ENCODE data around the gene RBM43. TPM values are rescaled to one million over a fixed set of nuclear protein-coding genes. Genes with fewer than 3 reads are reported as not detected.

The RBM43 gene
- total and polyA plus RNA-seq, 2 donors (not counting 1 experiment from before 2014, with no cell fraction given) = 12.4 to 13.8 TPM

DNA sequence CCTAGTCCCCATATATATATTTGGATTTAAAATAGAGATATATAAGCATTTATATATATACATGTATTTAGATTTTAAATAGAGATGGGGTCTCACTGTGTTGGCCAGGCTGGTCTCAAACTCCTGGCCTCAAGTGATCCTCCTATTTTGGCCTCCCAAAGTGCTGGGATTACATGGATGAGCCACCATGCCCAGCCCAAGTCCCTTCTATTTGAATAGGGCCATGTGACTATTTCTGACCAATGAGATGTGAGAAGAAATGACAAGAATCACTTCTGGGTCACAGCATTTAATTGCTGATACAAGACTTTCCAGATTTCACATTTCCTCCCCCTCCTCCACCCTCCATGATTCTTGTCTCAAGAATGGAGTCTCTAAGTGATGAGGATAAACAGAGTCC lies 6.4 kb upstream of the RBM43 start:
- no peaks in the 10 kb centered on the region for H3K9me3 ChIP-seq (ENCODE audit: control insufficient read depth, insufficient read depth, low read depth, low read length)
- H2AFZ ChIP-seq (ENCODE audit: low read length) = no peak overlapping the region
- TF ChIP-seq EZH2 (IDR thresholded peaks at IDR 0.05; ENCODE audit: low read length, missing control alignments) = no peak
- TF ChIP-seq, protein P1, sequence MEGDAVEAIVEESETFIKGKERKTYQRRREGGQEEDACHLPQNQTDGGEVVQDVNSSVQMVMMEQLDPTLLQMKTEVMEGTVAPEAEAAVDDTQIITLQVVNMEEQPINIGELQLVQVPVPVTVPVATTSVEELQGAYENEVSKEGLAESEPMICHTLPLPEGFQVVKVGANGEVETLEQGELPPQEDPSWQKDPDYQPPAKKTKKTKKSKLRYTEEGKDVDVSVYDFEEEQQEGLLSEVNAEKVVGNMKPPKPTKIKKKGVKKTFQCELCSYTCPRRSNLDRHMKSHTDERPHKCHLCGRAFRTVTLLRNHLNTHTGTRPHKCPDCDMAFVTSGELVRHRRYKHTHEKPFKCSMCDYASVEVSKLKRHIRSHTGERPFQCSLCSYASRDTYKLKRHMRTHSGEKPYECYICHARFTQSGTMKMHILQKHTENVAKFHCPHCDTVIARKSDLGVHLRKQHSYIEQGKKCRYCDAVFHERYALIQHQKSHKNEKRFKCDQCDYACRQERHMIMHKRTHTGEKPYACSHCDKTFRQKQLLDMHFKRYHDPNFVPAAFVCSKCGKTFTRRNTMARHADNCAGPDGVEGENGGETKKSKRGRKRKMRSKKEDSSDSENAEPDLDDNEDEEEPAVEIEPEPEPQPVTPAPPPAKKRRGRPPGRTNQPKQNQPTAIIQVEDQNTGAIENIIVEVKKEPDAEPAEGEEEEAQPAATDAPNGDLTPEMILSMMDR (conservative IDR thresholded peaks at IDR 0.05 in 1 of 2, IDR thresholded peaks at IDR 0.05 in 1 of 2; ENCODE audit: low read depth in 1 of 2, low read length in 2 of 2) = no peak
- no peak overlapping the region for H3K27ac ChIP-seq (ENCODE audit: insufficient read depth, low read length)
- H4K20me1 ChIP-seq (ENCODE audit: control insufficient read depth, extremely low read depth, insufficient read depth, low read length) = no peaks in the 10 kb centered on the region
- H3K4me1 ChIP-seq (ENCODE audit: control insufficient read depth, extremely low read depth, insufficient read depth, low read length) = no peaks in the 10 kb centered on the region
- H3K4me3 ChIP-seq (replicated peaks in 1 of 4; ENCODE audit: control extremely low read depth in 1 of 4, insufficient read depth in 1 of 4, low read depth in 3 of 4, low read length in 4 of 4) = no peak overlapping the region
- no peak overlapping the region for H3K9ac ChIP-seq (ENCODE audit: insufficient read depth, low read length)
- no peaks in the 10 kb centered on the region for H3K27me3 ChIP-seq (ENCODE audit: control insufficient read depth, insufficient read depth, low read length)
- no peaks in the 10 kb centered on the region for H3K36me3 ChIP-seq (ENCODE audit: control insufficient read depth, insufficient read depth, low read length)
- H3K4me2 ChIP-seq (ENCODE audit: extremely low read depth, insufficient read depth, low read length) = no peak overlapping the region
- no peaks in the 10 kb centered on the region for H3K79me2 ChIP-seq (ENCODE audit: control insufficient read depth, insufficient read depth, low read length)
- no peak for DNase-seq (ENCODE audit: low read depth in 2 of 2)

DNA sequence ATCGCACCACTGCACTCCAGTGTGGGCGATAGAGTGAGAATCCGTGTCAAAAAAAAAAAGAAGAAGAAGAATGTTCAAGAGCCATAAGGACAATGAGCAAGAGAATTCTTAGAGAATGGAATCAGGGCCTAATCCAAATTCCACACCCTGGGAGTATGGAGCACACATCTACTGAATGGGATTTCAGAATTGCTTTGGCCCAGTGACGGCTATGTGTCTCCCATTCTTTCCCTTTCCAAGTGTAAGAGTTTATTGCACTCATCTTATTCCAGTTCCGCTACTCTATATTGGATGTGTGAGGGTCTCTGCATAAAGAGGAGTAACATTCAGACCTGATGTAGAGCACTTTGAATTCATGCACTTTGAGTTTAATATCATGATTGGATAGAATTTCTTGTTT lies 5.9 kb upstream of the RBM43 start:
- H2AFZ ChIP-seq (ENCODE audit: low read length) = no peak overlapping the region
- DNase-seq (ENCODE audit: low read depth in 2 of 2) = no peak
- H3K27me3 ChIP-seq (ENCODE audit: control insufficient read depth, insufficient read depth, low read length) = no peaks in the 10 kb centered on the region
- H3K4me3 ChIP-seq (replicated peaks in 1 of 4; ENCODE audit: control extremely low read depth in 1 of 4, insufficient read depth in 1 of 4, low read depth in 3 of 4, low read length in 4 of 4) = no peak overlapping the region
- no peaks in the 10 kb centered on the region for H3K36me3 ChIP-seq (ENCODE audit: control insufficient read depth, insufficient read depth, low read length)
- H3K79me2 ChIP-seq (ENCODE audit: control insufficient read depth, insufficient read depth, low read length) = no peaks in the 10 kb centered on the region
- H3K27ac ChIP-seq (ENCODE audit: insufficient read depth, low read length) = no peak overlapping the region
- H4K20me1 ChIP-seq (ENCODE audit: control insufficient read depth, extremely low read depth, insufficient read depth, low read length) = no peaks in the 10 kb centered on the region
- no peaks in the 10 kb centered on the region for H3K4me1 ChIP-seq (ENCODE audit: control insufficient read depth, extremely low read depth, insufficient read depth, low read length)
- no peak overlapping the region for H3K9ac ChIP-seq (ENCODE audit: insufficient read depth, low read length)
- no peak overlapping the region for H3K4me2 ChIP-seq (ENCODE audit: extremely low read depth, insufficient read depth, low read length)
- no peak for TF ChIP-seq EZH2 (IDR thresholded peaks at IDR 0.05; ENCODE audit: low read length, missing control alignments)
- TF ChIP-seq, protein P1 (conservative IDR thresholded peaks at IDR 0.05 in 1 of 2, IDR thresholded peaks at IDR 0.05 in 1 of 2; ENCODE audit: low read depth in 1 of 2, low read length in 2 of 2) = no peak
- no peaks in the 10 kb centered on the region for H3K9me3 ChIP-seq (ENCODE audit: control insufficient read depth, insufficient read depth, low read depth, low read length)

DNA sequence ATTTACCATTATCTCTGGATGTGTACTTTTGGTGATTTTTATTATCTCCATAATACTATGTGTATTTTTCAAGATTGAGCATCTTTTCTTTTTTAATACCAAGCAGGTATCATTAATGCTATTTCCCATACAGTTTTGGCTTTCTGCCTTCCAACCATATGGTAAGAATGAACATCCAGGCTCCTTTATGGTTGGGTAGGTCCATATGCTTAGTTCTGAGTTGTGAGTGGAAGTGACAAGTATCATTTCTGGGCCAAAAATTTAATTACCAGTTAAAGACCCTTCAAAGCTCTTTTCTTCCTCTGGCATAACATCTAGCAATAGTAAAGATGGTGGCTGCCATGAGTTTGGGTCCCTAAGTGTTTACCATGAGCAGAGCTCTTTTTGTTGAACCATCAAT lies 4.3 kb upstream of the RBM43 start:
- H3K9me3 ChIP-seq (ENCODE audit: control insufficient read depth, insufficient read depth, low read depth, low read length) = no peaks in the 10 kb centered on the region
- H4K20me1 ChIP-seq (ENCODE audit: control insufficient read depth, extremely low read depth, insufficient read depth, low read length) = no peaks in the 10 kb centered on the region
- peaks cover 2% of the 10 kb centered on the region for H3K79me2 ChIP-seq (ENCODE audit: control insufficient read depth, insufficient read depth, low read length)
- H2AFZ ChIP-seq (ENCODE audit: low read length) = no peak overlapping the region
- no peak overlapping the region for H3K4me3 ChIP-seq (replicated peaks in 1 of 4; ENCODE audit: control extremely low read depth in 1 of 4, insufficient read depth in 1 of 4, low read depth in 3 of 4, low read length in 4 of 4)
- H3K27ac ChIP-seq (ENCODE audit: insufficient read depth, low read length) = no peak overlapping the region
- H3K4me1 ChIP-seq (ENCODE audit: control insufficient read depth, extremely low read depth, insufficient read depth, low read length) = no peaks in the 10 kb centered on the region
- H3K4me2 ChIP-seq (ENCODE audit: extremely low read depth, insufficient read depth, low read length) = no peak overlapping the region
- H3K27me3 ChIP-seq (ENCODE audit: control insufficient read depth, insufficient read depth, low read length) = no peaks in the 10 kb centered on the region
- DNase-seq (ENCODE audit: low read depth in 2 of 2) = no peak
- H3K9ac ChIP-seq (ENCODE audit: insufficient read depth, low read length) = no peak overlapping the region
- no peak for TF ChIP-seq EZH2 (IDR thresholded peaks at IDR 0.05; ENCODE audit: low read length, missing control alignments)
- TF ChIP-seq, protein P1 (conservative IDR thresholded peaks at IDR 0.05 in 1 of 2, IDR thresholded peaks at IDR 0.05 in 1 of 2; ENCODE audit: low read depth in 1 of 2, low read length in 2 of 2) = no peak
- H3K36me3 ChIP-seq (ENCODE audit: control insufficient read depth, insufficient read depth, low read length) = no peaks in the 10 kb centered on the region
